BJ (cell line): ENCODE measurements around the gene ATG5. TPM values are rescaled to one million over a fixed set of nuclear protein-coding genes. Genes with fewer than 3 reads are reported as not detected.
"Not testable (repeated sequence)": the region's sequence is repeated elsewhere in the genome, so short reads cannot be mapped to it uniquely, and the experiment has no call there.

Source experiments
- CTCF ChIA-PET: fragments of 350-600 bp; formaldehyde crosslinking; extraction: SDS; loops from one replicate; lab custom pipeline; 2021; ENCODE audit warnings: antibody characterized with exemption, inconsistent platforms; lab: Yijun Ruan, JAX
- POLR2A ChIA-PET: fragments of 300-600 bp; sonication (Branson Sonifier 250); formaldehyde crosslinking; extraction: SDS; loops from one replicate; lab custom pipeline; 2021; ENCODE audit warnings: antibody characterized with exemption; lab: Charles Lee
- DNase-seq: peaks from one replicate; pipeline ENCODE4 v3.0.0-alpha.2; 2011; ENCODE audit warnings: low read depth
- H3K27me3 ChIP-seq: 2 replicates; pipeline ENCODE4 v1.6.0; 2011; ENCODE audit warnings: low read length; ENCODE audit not compliant: control insufficient read depth, insufficient read depth
- H3K36me3 ChIP-seq: 2 replicates; pipeline ENCODE4 v1.5.1; 2011; ENCODE audit warnings: low read length; ENCODE audit not compliant: control insufficient read depth, insufficient read depth
- H3K4me3 ChIP-seq: 2 replicates; pipeline ENCODE4 v1.5.1; 2011; ENCODE audit warnings: low read depth, mild to moderate bottlenecking, control low read depth, low read length
- CTCF ChIP-seq: IDR thresholded peaks from 2 replicates; pipeline ENCODE4 v1.5.1; 2011; ENCODE audit warnings: low read depth, mild to moderate bottlenecking, control low read depth, inconsistent platforms, low read length, moderate library complexity; ENCODE audit not compliant: insufficient read depth
- polyA plus RNA-seq: library from polyadenylated mRNA; depleted of rRNA; stranded (reverse); fragments of >200 nt; gene quantifications from 2 replicates; pipeline ENCODE4 v1.2.3, GENCODE V29; 2011

The ATG5 gene
- polyA plus RNA-seq, 1 experiment = 18.6 TPM

GRCh38 chr6:106273087-106273486 is 52.5 kb downstream of the ATG5 start:
- ChIA-PET POLR2A (no interaction called here), CTCF (interaction anchor here (1.3 kb wide), 1 partner anchor 14 kb away, joined by 3 read pairs; no protein-coding TSS in a partner anchor)
- Histone ChIP-seq H3K4me3 (no peak overlapping the region), H3K27me3 (no peaks in the 10 kb centered on the region), H3K36me3 (peaks cover 2% of the 10 kb centered on the region; the same call in 1 of the 2 replicates)
- DNase-seq = no peak
- no peak for TF ChIP-seq CTCF

- TF ChIP-seq CTCF = no peak
- ChIA-PET CTCF (interaction anchor here (0.6 kb wide), 1 partner anchor 14 kb away, joined by 3 read pairs; no protein-coding TSS in a partner anchor), POLR2A (no interaction called here)
- H3K27me3 ChIP-seq = no peaks in the 10 kb centered on the region
- H3K36me3 ChIP-seq = no peaks in the 10 kb centered on the region
- no peak overlapping the region for H3K4me3 ChIP-seq
- DNase-seq = no peak
These were observed 53.3 kb downstream of the ATG5 start for GRCh38 chr6:106272287-106272686.

GRCh38 chr6:106270414-106270813 is 55.1 kb downstream of the ATG5 start:
- H3K4me3 ChIP-seq = no peak overlapping the region
- H3K36me3 ChIP-seq = no peaks in the 10 kb centered on the region
- no peak for DNase-seq
- ChIA-PET POLR2A (no interaction called here), CTCF (no interaction called here)
- no peaks in the 10 kb centered on the region for H3K27me3 ChIP-seq
- no peak for TF ChIP-seq CTCF

- CTCF ChIA-PET, H3K27me3 ChIP-seq, H3K4me3 ChIP-seq, H3K36me3 ChIP-seq, POLR2A ChIA-PET, DNase-seq: not testable (repeated sequence)
These were observed 56.2 kb downstream of the ATG5 start for GRCh38 chr6:106269268-106269919.

- CTCF ChIA-PET, H3K4me3 ChIP-seq, DNase-seq, H3K36me3 ChIP-seq, H3K27me3 ChIP-seq, POLR2A ChIA-PET: not testable (repeated sequence)
These were observed 57.1 kb downstream of the ATG5 start for GRCh38 chr6:106268500-106268899.

- POLR2A ChIA-PET, CTCF ChIA-PET, H3K4me3 ChIP-seq, H3K36me3 ChIP-seq, DNase-seq, H3K27me3 ChIP-seq: not testable (repeated sequence)
These were observed 61.1 kb downstream of the ATG5 start for GRCh38 chr6:106264433-106264832.

GRCh38 chr6:106259748-106260147 is 65.8 kb downstream of the ATG5 start:
- H3K27me3 ChIP-seq, DNase-seq, H3K4me3 ChIP-seq, POLR2A ChIA-PET, H3K36me3 ChIP-seq: not testable (repeated sequence)
- CTCF ChIA-PET = interaction anchor here (0.5 kb wide), 1 partner anchor 776 kb away, joined by 3 read pairs; no protein-coding TSS in a partner anchor
